ENCODE results near the gene RTN4RL1.
A peak's percentile ranks its signal among the peaks of the same experiment; 100 is the strongest.
"Not testable (repeated sequence)": the region's sequence is repeated elsewhere in the genome, so short reads cannot be mapped to it uniquely, and the experiment has no call there.

RTN4RL1 gene

GRCh38 chr17:2024572-2025219 lies 438 bp downstream of the RTN4RL1 start:
- DNase-seq = no peak

- peak; percentile 36 for DNase-seq
These were observed 1.2 kb downstream of the RTN4RL1 start for GRCh38 chr17:2023692-2024571.

DNA sequence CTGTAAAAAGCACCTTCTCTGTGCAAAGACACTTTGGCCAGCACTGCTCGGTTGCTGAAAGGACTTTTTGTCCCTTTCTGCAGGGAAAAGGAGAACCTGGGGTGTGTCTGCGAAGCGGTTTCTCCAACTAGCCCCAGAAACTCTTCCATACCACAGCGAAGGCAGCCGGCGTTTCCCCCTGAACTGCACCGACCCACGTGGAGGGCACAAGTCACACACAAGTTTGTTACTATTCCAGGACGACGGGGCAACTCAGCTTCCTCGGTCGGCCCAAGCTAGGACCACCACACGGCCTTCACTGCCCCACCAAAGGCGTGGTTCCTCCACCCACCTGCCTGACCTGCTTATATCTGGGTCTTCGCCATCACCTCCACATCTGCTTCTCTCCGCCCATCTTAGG lies 1.9 kb downstream of the RTN4RL1 start:
- no peak for DNase-seq

- DNase-seq = no peak
These were observed 2.4 kb downstream of the RTN4RL1 start for GRCh38 chr17:2022647-2023240.

DNA sequence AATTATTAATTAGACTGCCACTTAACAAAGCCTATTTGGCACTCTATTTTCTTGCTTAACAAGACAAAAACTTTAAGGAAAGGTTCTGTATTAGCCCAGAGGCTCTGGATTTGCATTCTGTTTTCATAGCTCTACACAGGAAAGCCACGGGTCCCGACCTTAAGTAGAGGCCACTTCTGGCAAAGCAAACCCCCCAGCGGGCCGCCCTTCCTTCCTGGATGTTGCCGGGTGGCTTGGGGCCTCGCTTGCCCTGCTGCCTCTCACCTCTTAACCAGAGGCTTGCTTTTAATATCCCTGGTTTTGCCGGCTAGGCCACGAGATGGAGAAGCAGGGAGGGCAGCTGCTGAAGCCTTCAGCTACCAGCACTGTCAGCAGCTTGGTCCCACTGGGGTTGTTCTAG lies 4.4 kb downstream of the RTN4RL1 start:
- DNase-seq = no peak

- DNase-seq = no peak
These were observed 5.4 kb downstream of the RTN4RL1 start for GRCh38 chr17:2019723-2020122.

GRCh38 chr17:2018716-2019510 lies 6.2 kb downstream of the RTN4RL1 start:
- DNase-seq = no peak

GRCh38 chr17:2017274-2017941 lies 7.7 kb downstream of the RTN4RL1 start:
- no peak for DNase-seq

DNA sequence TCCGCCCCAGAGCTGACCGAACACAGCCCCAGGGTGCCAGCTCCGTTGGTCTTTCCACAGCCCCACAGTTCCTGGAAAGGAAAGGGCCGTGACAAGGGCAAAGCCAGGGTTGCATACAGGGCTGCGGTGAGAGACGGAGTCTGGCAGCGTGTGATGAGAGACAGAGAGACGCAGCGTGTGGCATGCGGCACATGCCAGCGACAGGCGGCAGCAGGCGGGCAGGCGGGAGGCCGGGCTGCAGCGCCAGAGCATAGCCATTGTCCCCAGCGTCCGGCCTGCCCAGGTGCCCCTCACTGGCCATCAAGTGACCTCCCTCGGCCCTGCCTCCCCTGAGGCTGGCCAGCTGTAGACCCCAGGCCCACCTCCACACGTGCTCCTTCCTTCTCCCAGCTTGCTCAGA lies 8.6 kb downstream of the RTN4RL1 start:
- DNase-seq = no peak

- no peak for DNase-seq
These were observed 9.8 kb downstream of the RTN4RL1 start for GRCh38 chr17:2015314-2015713.

DNA sequence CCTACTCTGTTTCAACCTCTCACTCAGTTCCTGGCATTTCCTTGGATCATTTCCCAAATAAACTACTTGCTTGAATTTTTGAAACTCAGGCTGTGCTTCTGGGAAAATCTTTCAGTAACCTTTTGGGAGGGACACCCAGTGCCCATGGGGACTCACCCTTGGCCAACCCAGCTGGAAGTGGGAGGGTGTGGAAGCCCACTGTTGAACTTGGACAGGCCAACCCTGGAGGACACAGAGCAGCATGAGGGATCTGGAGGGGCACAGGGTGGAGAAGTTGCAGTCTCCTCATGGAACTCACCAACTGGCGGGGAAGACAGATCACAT lies 11.2 kb downstream of the RTN4RL1 start:
- DNase-seq = no peak

GRCh38 chr17:2013220-2013993 lies 11.7 kb downstream of the RTN4RL1 start:
- DNase-seq = not testable (repeated sequence)

DNA sequence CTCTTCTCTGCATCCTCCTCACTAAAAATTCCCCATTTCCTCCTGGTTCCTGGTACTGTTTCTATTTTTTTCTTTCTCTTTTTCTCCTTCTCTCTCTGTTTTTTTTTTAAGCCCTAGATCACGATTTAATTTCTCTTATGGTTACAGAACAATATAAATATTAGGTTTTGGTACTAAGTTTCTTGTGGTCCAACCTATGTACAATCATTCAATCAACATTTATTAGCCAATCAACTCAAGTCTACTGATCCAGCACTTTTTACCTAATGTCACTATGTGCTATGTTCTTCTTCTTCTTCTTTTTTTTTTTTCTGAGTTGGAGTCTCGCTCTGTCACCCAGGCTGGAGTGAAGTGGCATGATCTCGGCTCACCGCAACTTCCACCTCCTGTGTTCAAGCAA lies 12.6 kb downstream of the RTN4RL1 start:
- DNase-seq = no peak

DNA sequence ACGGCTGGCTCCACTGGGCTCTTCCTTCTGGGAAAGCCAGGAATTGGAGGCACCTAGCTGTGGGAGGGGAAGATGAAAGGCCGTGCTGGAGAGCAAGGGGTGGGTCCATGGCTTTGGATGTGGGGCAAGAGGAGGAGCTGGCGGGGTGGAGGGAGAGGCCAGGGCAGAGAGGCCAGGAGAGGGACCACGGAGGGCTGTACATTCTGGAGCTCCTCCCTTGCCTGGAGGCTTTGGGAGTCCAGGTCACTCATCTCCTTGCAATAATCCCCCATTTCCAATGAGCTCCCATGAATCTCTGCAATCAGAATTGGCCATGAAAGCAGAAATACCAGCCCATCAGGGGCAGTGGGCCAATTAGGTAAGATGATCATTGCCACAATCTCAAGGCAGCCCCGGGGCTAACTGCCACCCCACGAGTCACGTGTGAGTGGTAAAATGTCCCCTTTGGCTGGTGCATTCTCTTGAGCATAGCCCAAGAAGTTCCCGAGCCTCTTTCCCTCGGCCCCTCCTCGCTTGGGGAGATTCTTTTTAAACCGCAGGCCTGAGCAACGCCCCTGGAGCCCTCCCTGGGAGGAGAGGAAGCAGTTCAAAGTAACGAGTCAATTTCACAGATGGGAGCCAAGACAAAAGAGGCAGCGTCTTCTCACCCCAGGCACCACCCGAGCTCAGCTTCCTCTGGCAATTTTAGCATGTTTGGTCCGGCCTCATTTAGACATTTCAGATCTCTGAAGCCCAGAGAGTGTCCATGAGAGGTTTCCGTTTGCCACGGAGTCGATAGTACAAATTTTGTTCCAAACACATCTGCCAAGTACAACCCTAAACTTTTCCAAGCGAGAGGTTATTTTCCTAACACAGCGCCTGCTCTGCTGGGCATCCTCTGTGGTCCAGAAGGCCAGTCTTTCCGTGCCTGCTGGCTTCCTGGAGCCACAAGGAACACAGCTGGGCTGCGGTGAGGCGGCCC lies 13.4 kb downstream of the RTN4RL1 start:
- DNase-seq = no peak

- DNase-seq = no peak
These were observed 15.4 kb downstream of the RTN4RL1 start for GRCh38 chr17:2009737-2010136.

DNA sequence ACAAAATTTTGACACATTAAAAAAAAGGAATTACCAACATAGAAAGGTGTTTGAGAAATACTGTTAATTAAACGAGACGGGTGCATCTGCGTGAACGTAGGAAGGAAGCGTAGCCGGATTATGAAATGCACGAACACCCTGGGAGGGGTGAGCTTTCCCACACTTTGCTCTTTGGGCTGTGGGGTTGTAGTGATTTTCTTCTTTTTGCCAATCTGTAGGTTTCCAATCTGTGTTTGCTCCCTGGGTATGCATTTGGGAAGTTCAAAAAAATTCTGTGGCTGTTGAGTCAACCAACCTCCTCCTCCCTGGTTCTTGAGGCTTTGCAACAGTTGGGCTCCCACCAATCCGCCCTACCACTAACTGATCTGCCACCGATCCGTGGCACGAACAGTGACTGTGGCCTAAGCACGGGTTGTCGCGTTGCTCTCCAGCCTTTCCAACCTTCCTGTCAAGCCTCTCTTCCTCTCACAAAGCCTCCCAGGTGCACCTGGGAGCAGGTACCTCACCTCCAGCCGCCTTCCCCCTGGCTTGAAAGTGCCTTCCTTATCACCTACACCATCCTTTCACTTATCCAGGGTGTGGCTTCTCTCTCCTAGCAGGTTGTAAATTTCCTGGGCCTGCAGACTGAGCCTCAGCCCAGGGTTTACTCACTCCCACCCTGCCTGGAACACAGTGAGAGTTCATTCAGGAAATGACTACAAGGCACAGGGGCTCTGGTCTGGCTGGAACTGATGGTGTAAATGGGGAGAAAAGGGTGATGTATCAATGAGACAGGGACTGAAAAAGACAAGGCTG lies 16.6 kb downstream of the RTN4RL1 start:
- no peak for DNase-seq

DNA sequence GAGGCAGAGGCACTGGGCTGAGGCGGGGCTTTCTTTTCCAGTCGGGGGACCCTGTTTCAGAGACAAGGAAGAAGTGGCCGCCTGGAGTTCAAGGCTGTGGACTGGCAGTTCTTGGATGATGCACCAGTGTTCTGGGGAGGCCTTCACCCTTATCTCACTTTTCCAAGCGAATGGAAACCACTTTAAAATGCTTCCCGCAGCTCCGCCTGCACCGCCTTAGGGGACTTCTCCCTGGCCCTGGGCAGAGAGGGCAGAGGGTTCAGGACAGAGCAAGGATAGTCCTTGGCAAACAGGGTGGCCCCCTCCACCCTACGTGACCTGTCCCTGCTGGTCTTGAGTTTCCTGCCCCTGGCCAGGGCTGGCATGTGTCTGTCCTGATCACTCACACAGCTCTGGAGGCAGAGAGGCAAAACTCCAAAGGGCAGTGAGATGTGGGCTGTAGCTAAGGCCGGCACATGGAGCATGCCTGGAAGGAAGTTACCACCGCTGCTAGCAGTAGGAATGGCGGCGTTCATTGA lies 20.6 kb downstream of the RTN4RL1 start:
- DNase-seq = no peak

DNA sequence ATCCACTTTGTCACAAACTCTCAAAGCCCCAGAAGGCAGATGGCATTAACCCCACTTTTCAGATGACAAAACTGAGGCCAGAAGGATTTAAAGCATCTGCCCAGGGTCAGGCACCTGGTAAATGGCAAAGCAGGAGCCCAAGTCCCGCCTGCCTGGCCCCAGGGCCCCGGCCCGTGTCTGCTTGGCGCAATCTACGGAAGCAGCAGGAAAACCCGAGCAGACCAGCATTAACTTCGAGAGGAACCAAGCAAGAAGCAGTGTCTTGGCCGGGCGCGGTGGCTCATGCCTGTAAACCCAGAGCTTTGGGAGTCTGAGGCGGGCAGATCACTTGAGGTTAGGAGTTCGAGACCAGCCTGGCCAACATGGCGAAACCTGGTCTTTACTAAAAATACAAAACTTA lies 21.6 kb downstream of the RTN4RL1 start:
- no peak for DNase-seq

- DNase-seq = no peak
These were observed 22.3 kb downstream of the RTN4RL1 start for GRCh38 chr17:2002767-2003329.

All from NCI-H1436 (cell line).